GM23338 (cell line): Measurements from ENCODE around the gene MANEA.

ENCODE experiments used
- CREB1 ChIP-seq: fragments of 250-450 bp; sonication (Bioruptor Pico); IDR thresholded peaks from 2 replicates; pipeline ENCODE4 v1.5.0; 2020; ENCODE audit warnings: low read depth, mild to moderate bottlenecking, moderate library complexity
- CTCF ChIP-seq, 2 experiments: fragments of 200-600 bp in 1 of 2; sonication (generic) in 1 of 2; conservative IDR thresholded peaks; 2 replicates each; pipeline versions ENCODE4 v1.5.1 to v1.6.1; 2016 to 2017; ENCODE audit warnings: antibody characterized with exemption in 2 of 2, low read depth in 2 of 2, mild to moderate bottlenecking in 2 of 2, moderate library complexity in 1 of 2
- EZH2 ChIP-seq: fragments of 200-600 bp; sonication (generic); IDR thresholded peaks from one replicate; pipeline ENCODE4 v1.8.0; 2017; ENCODE audit warnings: antibody characterized with exemption, mild to moderate bottlenecking, low read depth; ENCODE audit not compliant: unreplicated experiment
- EZH2phosphoT487 ChIP-seq: fragments of 200-600 bp; sonication (generic); IDR thresholded peaks from one replicate; pipeline ENCODE4 v1.8.1; 2018; ENCODE audit warnings: antibody characterized with exemption; ENCODE audit not compliant: unreplicated experiment
- NANOG ChIP-seq: IDR thresholded peaks from 2 replicates; pipeline ENCODE4 v1.6.1; 2016; ENCODE audit warnings: antibody characterized with exemption, borderline replicate concordance
- POLR2AphosphoS5 ChIP-seq: IDR thresholded peaks from 2 replicates; pipeline ENCODE4 v1.6.1; 2016; ENCODE audit warnings: antibody characterized with exemption, low read depth
- REST ChIP-seq: IDR thresholded peaks from one replicate; pipeline ENCODE4 v1.6.1; 2018; ENCODE audit warnings: antibody characterized with exemption; ENCODE audit not compliant: unreplicated experiment
- STAT1 ChIP-seq: IDR thresholded peaks from one replicate; pipeline ENCODE4 v1.6.1; 2016; ENCODE audit warnings: antibody characterized with exemption; ENCODE audit not compliant: unreplicated experiment
- ZNF114 ChIP-seq: fragments of 250-450 bp; sonication (Bioruptor Pico); IDR thresholded peaks from 2 replicates; pipeline ENCODE4 v1.5.0; 2020; ENCODE audit warnings: mild to moderate bottlenecking, moderate library complexity
- ZNF331 ChIP-seq: fragments of 250-450 bp; sonication (Bioruptor Pico); IDR thresholded peaks from 2 replicates; pipeline ENCODE4 v1.5.0; 2020; ENCODE audit warnings: low read depth, mild to moderate bottlenecking, moderate library complexity

- TF ChIP-seq CTCF (conservative IDR thresholded peaks at IDR 0.05; ENCODE audit: low read depth in 2 of 2), result no peak
- no peak for TF ChIP-seq POLR2AphosphoS5
- no peak for TF ChIP-seq EZH2
- TF ChIP-seq REST, result no peak
- TF ChIP-seq EZH2phosphoT487, result no peak
- TF ChIP-seq STAT1, result no peak
- no peak for TF ChIP-seq CREB1
- TF ChIP-seq ZNF114 (CRISPR knock-in tag), result no peak
- no peak for TF ChIP-seq NANOG
- no peak for TF ChIP-seq ZNF331 (CRISPR knock-in tag)
Observed at GRCh38 chr6:95596021-95596420, 18.7 kb downstream of the MANEA start.
